Kidney (tissue), 14 donors: ENCODE measurements around the gene CNKSR2. TPM values are rescaled to one million over a fixed set of nuclear protein-coding genes. Genes with fewer than 3 reads are reported as not detected.

Source experiments
- DNase-seq, 5 donors: peaks; one replicate each; pipeline ENCODE4 v3.0.0-alpha.2; 2013 to 2020
- FAIRE-seq: peaks from 2 replicates; lab custom pipeline; 2012; peaks lifted over from hg19 to GRCh38; lab: Jason Lieb, UNC
- H3K27ac ChIP-seq, 2 donors: one replicate each; pipeline ENCODE4 v1.7.0; 2013; ENCODE audit warnings: low read depth in 2 of 2, low read length in 2 of 2, inconsistent platforms in 1 of 2
- H3K27me3 ChIP-seq: one replicate; pipeline ENCODE4 v1.7.1; 2013; ENCODE audit warnings: low read length, inconsistent platforms; ENCODE audit not compliant: control insufficient read depth, insufficient read depth
- H3K36me3 ChIP-seq, 3 donors: one replicate each; pipeline versions ENCODE4 v1.7.0 to v1.7.1; 2013; ENCODE audit warnings: low read length in 3 of 3, control low read depth in 1 of 3, inconsistent platforms in 1 of 3; ENCODE audit not compliant: insufficient read depth in 3 of 3, control insufficient read depth in 2 of 3
- H3K4me1 ChIP-seq, 3 donors: one replicate each; pipeline versions ENCODE4 v1.7.0 to v1.7.1; 2013; ENCODE audit warnings: low read length in 3 of 3, inconsistent platforms in 1 of 3, low read depth in 1 of 3; ENCODE audit not compliant: control insufficient read depth in 2 of 3, insufficient read depth in 2 of 3
- H3K4me3 ChIP-seq, 3 donors: one replicate each; pipeline versions ENCODE4 v1.7.0 to v1.8.1; 2013; ENCODE audit warnings: low read length in 3 of 3, control low read depth in 1 of 3, inconsistent platforms in 1 of 3
- H3K9ac ChIP-seq, 3 donors: one replicate each; pipeline versions ENCODE4 v1.7.0 to v1.7.1; 2013; ENCODE audit warnings: low read length in 3 of 3, control low read depth in 1 of 3, inconsistent platforms in 1 of 3
- H3K9me3 ChIP-seq, 3 donors: one replicate each; pipeline versions ENCODE4 v1.7.0 to v1.7.1; 2013; ENCODE audit warnings: low read length in 3 of 3, control low read depth in 1 of 3, inconsistent platforms in 1 of 3; ENCODE audit not compliant: control insufficient read depth in 2 of 3, insufficient read depth in 1 of 3
- CTCF ChIP-seq: IDR thresholded peaks from 3 replicates; pipeline ENCODE4 v1.5.1; 2012; ENCODE audit warnings: mild to moderate bottlenecking, moderate library complexity, borderline replicate concordance; ENCODE audit not compliant: insufficient read depth; ENCODE audit errors: extremely low read depth
- intact Hi-C: fragments of 100-400 bp; cut with DNase I; formaldehyde crosslinking; loops from one replicate; pipeline ENCODE4 v1.11.1; 2022
- polyA plus RNA-seq: library from polyadenylated mRNA; stranded (reverse); fragments of 350-450 nt; fragmentation: Illumina TruSeq; extraction: RNeasy Lipid Tissue Mini Kit (QIAGEN cat#74804); gene quantifications from one replicate; pipeline ENCODE4 v1.2.3, GENCODE V29; 2014; ENCODE audit warnings: low read depth, low replicate concordance; ENCODE audit not compliant: insufficient read depth
- total RNA-seq: library from RNA; stranded (reverse); fragmentation: NEBNext Ultra II Directional; extraction: Animal tissue kit (Norgen Biotek cat#: 25700); gene quantifications from one replicate; pipeline ENCODE4 v1.2.1, GENCODE V29; 2021
- donor health status: control.
- donor health status: control.
- donor health status: control.
- donor health status: control.
- donor health status: control.
- donor health status: DM: yes; HTN: yes; CAD: no.
- donor health status: Normal renal cell carcinoma (clear cell type).

Gene CNKSR2
- total and polyA plus RNA-seq, 2 donors from 2014 or later: 0.06 to 1.6 TPM

DNA sequence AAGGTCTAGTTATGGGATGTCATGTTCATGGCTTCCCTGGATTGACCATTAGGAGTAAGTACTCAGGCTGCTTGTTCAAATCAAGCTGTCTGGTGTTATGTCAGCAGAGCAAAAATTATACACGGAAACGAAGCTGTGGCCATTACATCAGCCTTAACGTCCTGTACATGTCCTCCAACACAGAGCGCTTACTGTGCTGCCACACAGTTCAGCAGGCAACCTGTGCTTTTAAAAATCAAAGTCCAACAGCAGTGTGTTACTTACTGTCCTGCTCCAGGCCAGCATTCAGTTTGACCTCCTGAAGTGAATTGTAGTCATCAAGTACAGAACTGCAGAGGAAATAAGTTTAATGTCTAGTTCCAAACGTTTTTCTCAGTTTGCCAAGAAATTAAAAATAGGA, 237.9 kb downstream of the CNKSR2 start:
- Histone ChIP-seq H3K9ac (no peak overlapping the region), H3K36me3 (no peaks in the 10 kb centered on the region), H3K27ac (no peak overlapping the region), H3K4me1 (no peaks in the 10 kb centered on the region), H3K27me3 (peaks cover 5% of the 10 kb centered on the region), H3K9me3 (no peaks in the 10 kb centered on the region), H3K4me3 (no peak overlapping the region)
- FAIRE-seq: no peak
- DNase-seq: no peak
- TF ChIP-seq CTCF: no peak
- intact Hi-C loops: no loop called here

GRCh38 chrX:21616386-21616785, 242.2 kb downstream of the CNKSR2 start:
- Histone ChIP-seq H3K36me3 (no peaks in the 10 kb centered on the region), H3K9me3 (no peaks in the 10 kb centered on the region), H3K9ac (no peak overlapping the region), H3K27ac (no peak overlapping the region), H3K4me3 (no peak overlapping the region), H3K4me1 (no peaks in the 10 kb centered on the region), H3K27me3 (peaks cover 5% of the 10 kb centered on the region)
- intact Hi-C loops: no loop called here
- DNase-seq (no peak), FAIRE-seq (no peak)
- TF ChIP-seq CTCF: no peak

- Histone ChIP-seq H3K4me1 (no peaks in the 10 kb centered on the region), H3K36me3 (no peaks in the 10 kb centered on the region), H3K9ac (no peak overlapping the region), H3K27me3 (peaks cover 2% of the 10 kb centered on the region), H3K4me3 (no peak overlapping the region), H3K27ac (no peak overlapping the region), H3K9me3 (no peaks in the 10 kb centered on the region)
- intact Hi-C loops: no loop called here
- DNase-seq (no peak), FAIRE-seq (no peak)
- TF ChIP-seq CTCF: no peak
These were observed 246.0 kb downstream of the CNKSR2 start for GRCh38 chrX:21620234-21620633.
